GM19467 (cell line): ENCODE measurements around the gene RTF2.

Source experiments
- ATAC-seq: cut with Tn5 transposase; IDR thresholded peaks from one replicate; pipeline ENCODE4 v1.9.1; 2021; ENCODE audit warnings: mild to moderate bottlenecking, moderate library complexity; ENCODE audit not compliant: unreplicated experiment

The RTF2 gene, protein sequence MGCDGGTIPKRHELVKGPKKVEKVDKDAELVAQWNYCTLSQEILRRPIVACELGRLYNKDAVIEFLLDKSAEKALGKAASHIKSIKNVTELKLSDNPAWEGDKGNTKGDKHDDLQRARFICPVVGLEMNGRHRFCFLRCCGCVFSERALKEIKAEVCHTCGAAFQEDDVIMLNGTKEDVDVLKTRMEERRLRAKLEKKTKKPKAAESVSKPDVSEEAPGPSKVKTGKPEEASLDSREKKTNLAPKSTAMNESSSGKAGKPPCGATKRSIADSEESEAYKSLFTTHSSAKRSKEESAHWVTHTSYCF

DNA sequence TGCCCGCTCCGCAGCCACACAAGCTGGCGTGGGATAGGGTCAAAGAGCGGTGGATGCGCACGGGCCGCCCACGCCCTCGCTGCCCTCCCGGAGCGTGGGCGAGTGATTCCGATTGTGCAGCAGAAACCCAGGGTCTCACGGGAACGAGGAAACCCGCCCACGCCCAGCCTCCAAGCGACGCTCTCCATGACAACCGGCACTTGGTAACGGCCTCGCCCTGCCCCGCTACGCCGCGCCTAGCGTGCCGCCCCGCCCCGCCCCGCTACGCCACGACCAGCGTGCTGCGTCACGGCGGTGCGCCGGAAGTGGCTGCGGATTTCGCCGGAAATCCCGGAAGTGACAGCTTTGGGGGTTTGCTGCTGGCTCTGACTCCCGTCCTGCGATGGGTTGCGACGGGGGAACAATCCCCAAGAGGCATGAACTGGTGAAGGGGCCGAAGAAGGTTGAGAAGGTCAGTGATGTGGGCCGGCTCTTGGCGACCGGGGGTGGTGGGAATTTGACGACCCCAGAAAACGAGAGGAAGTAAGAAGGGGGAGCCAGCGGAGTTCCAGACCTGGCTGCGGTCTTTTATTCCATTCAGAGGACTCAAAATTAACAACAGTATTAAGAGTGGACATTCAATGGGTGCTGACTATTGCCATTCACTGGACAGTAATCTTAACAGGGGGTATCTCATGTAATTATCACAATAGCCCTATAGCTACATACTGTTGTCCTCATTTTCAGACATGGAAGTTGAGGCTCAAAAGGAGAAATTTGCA, at the start of gene RTF2:
Gene RTF2, plus strand, starts transcription at position 312 of the 761 bp plus-strand sequence. Its CDS starts 71 bp downstream, at position 383.
- peak; percentile 98 for ATAC-seq

DNA sequence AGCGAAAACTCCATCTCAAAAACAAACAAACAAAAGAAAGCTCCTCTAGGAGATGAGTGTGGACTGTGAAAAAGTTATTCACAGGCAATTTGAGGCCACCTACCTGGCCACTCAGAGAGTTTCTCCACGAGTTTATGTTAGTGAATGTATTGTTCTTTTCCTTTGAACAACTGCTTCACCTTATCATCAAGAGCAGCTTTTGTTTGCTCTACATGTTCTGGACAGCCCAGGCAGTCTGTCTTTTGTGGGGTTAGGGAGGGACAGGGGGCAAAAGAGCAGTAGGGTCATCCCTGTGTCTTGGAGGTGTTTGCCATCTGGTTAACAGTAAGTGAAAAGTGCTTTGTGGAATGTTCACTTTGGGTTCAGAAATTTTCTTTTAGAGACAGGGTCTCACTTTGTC, 48.4 kb upstream of the RTF2 start:
- ATAC-seq, result no peak

DNA sequence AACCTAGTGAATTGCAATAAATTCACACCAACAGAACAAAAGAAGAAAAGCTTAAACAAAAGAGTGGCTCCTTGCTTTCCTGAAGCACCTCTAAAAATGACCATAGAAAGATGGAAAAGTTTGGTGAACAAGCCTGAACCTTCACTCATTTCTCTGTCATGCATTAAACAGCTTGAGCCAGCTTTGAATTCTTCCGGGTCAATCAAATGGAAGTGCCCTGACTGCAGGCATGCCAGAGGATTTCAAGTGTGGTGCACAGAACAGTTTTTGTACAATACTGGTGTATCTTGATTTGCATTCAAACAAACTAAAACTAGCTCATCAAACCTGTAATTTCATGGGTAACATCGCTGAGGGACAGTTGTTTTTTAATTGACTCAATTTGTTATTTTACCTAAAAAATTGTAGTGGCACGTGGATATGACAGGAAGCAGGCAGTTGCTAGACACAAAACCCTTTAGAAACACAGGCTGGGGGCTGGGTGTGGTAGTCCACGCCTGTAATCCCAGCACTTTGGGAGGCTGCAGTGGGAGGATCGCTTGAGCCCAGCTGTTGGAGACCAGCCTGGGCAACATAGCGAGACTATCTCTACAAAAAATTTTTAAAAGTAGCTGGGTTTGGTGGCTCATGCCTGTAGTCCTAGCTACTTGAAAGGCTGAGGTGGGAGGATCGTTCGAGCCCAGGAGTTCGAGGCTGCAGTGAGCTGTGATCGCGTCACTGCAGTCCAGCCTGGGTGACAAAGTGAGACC, 47.3 kb upstream of the RTF2 start:
- no peak for ATAC-seq

DNA sequence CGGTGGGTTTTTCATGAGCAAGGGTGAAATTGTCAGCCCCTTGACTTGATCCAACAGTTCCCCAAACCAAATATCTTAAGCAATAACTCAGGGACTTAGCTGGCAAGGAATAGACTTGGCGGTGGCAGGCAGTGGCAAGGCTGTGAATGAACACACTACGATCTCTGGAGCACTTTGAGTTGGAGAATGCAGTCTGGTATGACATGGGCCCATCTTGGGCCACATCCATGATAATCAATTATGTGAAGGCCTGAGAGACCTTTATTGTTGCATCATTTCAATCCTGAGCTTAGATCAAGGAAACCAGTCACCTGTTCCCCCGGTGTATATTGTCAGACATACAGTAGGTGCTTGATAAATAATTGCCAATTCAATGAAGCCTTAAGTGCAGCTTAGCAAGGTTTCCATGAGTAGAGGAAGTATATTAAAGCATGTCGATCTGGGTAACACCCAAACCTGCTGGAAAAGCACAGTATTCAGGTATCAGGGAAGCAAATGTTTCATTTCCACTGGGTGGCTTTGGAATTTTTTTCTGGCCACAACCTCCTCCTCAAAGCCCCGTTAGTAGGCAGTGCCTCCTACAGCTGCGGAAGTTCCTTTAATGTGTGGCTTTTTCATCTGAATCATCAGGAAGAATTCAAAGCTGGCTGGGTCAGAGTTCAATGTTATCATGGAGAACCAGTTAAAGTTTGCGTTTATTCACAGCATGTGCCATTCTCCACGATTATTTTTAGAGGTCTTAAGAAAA, 46.2 kb upstream of the RTF2 start:
- ATAC-seq, result no peak

DNA sequence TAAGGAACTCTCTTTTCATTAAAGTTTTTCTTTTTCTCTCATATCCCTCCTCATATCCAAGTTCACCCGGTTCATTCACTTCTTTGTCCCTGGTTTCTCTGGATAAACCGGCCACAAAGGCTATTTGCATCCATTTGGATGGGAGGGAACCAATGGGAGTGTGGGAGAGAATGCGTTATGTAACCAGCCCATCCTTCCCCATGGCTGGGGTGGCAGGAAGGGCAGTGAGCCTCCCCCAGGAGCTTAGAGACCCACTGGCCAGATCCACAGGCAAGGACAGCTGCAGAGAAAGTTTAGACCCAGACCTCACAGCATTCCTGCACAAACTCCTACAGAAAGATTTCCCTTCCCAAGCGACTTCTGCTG, 45.6 kb upstream of the RTF2 start:
- no peak for ATAC-seq

DNA sequence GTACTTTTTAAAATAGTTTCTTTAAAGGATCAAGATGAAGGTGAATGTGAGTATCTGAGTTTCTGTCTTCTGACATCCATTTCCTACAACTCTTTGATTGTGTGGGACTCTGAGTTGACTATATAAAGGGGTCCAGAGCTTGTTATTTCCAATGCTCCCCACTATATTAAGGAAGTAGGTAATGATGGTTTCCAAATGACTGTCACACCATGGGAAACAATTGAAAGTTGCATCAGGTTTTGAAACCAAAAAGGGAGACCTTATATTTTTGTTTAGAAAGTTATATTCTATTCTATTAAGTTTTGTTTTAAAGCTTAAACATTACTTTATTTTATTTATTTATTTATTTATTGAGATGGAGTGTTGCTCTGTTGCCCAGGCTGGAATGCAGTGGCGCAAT, 45.2 kb upstream of the RTF2 start:
- ATAC-seq, result no peak

DNA sequence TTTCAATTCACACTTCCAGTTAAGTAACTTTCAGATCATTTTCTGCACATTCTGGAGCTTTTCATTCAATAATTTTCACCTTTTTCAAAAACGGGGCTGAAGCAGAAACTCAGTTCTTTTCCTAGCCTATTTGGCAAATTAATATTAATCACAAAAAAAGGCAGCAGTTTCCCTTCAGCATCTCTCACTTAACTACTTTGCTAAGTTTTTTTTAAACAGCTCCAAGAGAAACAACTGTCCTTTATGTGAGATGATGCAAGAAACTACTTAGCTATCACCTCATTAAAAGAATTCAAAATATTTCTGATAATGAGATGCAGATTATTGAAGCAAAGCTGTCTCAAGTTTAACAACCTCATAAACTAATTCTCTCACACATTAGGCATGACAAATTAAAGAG, 44.5 kb upstream of the RTF2 start:
- no peak for ATAC-seq

DNA sequence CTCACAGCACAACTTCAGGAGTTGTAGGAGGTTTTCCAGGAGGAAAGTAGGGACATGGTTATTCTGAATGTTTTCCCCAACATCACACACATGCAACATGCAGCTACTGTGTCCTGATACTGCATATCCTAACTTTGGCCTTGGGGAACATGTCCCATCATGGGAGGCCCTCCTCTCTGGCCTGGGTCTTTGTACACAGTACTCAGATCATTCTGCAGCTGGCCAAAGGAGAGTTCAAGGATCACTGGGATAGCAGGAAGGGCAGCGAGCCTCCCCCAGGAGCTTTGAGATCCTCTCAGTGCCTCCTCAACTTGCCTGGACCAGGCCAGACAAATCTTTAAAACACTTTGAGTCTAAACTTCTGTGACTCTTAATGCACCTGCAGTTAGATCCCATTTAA, 43.5 kb upstream of the RTF2 start:
- ATAC-seq, result no peak

DNA sequence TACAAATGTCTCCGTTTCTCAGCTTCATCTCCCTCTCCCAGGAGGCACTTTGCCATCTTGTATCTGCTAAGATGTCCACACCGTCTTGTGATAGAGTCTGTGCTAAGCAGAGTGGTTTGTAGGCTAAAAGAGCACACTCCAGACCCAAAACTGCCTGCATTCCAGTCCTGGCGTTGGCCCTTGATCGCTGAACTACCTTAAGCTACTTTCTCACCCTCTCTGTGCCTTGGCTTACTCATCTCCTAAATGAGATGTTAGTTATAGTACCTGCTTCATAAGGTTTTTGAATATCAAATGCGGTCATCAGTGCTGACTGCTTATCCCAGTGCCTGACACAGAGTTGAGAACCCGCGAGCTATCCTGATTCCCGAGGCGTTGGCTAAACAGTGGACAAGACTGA, 42.4 kb upstream of the RTF2 start:
- no peak for ATAC-seq

DNA sequence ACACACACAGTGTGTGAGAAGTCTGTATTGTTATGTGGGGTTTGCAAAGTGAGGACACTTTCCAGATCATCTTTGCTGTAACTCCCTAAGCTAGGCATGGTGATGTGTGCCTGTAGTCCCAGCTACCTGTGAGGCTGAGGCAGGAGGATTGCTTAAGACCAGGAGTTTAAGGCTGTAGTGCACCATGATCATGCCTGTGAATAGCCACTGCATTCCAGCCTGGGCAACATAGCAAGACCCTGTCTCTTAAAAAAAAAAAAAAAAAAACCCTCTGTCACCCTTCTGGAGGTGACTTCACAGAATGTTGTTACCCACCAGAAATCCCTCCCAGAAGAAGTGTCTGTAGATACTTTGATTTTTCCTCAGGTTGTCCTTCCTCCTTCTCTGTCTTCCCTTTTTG, 41.5 kb upstream of the RTF2 start:
- ATAC-seq, result no peak

DNA sequence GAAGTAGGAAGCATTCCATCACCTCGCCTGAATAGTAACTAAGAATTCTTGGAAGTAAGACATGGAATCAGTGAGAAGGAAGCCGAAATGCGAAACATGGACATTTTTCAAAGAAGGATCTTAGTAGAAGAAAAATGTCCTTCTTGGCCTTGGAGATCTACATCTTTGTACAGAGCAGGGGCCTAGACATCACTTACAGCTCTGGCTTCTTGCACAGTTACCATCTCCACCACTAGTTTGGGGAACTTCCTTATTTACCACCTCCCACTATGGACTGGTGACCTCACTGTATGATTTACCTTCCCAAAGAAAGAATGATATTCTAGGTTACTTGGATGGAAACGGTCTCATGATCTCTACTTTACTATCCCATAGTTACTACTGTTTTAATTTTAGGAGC, 40.6 kb upstream of the RTF2 start:
- no peak for ATAC-seq

DNA sequence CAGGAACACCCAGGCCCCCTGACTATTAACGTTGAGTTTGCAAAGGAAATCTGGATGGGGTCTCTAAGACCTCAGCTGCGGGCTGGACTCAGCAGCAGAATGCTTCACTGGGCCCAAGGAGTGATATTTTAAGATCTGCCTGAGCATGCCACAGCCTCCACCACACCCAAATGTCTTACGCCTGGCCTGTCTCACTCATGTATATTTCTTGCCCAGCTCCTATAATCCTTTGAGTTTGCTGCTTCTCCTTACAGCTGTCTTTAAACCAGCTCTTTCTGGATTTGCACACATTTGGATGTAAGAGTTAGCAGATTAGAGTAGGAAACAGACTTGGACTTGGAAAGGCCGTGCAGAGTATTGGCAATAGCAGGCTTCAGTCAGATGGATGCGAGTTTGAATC, 40.0 kb upstream of the RTF2 start:
- no peak for ATAC-seq

DNA sequence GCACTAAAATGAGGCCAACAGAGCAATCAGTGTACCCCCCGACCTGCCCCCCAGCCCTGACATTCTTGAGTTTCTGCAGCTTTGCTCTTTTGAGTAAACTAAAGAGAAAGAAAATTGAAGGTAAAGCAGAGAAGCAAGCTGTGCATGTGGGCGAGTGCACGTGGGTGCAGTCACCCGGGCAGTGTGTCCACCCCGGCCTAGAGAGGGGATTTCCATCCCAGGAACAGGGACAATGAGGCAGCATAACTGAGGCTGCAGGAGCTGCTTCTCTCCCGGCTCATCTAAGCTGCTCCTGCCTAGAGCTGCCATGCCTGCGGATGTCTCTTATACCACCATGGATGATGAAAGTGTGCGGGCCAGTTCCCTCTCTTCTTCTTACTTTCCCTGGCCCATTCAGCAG, 39.5 kb upstream of the RTF2 start:
- no peak for ATAC-seq

DNA sequence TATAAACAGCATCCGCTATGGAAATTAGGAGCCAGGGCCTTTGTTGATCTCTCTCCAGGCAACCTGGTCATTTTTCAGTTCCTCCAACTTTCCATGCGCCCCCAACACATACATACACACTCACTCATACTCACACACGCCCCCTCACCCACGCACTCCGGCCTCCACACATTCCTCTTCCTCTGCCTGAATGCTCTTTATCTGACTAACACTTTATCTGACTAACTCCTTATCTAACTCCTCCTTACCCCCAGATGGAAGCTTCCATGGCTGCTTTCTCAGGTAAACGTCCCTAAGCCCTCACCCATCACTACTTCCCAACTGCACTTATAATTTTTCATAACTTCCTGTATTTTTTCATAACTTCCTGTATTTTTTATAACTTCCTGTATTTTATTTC, 38.9 kb upstream of the RTF2 start:
- no peak for ATAC-seq

DNA sequence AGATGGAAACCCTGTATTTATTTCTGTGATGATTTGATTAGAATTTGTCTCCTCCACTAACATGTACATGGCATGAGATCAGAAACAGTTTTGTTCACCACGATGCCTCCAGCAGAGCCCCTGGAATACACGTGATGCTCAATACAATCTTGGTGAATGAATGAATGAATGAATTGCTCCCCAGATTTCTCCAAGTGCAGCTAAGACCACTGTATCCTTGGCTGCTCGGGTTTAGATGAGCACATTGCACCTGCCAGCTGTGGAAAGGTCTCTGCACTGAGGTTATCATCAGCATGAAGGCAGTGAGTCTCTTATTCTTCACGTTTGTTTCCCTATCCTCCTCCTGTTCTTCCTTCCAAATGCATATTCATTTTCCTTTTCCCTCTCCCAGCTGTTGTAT, 38.5 kb upstream of the RTF2 start:
- ATAC-seq, result no peak

DNA sequence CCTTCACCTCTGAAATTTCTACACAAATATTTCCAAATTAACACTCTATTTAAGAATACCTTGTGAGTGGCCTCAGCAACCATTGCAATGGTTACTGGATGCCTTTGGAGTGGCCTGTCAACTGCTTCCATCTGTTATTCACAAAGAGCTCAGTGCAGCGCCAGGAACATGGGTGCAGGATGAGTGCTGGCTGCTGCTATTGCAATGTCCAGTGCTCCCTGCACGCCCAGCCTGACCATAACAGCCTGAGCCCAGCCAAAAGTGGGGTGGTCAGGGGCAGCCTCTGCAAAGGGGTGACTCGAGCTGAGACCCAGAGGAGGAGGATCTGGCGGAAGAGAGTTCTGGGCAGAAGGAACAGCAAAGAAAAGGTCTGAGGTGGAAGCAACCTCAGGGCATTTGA, 38.0 kb upstream of the RTF2 start:
- no peak for ATAC-seq

DNA sequence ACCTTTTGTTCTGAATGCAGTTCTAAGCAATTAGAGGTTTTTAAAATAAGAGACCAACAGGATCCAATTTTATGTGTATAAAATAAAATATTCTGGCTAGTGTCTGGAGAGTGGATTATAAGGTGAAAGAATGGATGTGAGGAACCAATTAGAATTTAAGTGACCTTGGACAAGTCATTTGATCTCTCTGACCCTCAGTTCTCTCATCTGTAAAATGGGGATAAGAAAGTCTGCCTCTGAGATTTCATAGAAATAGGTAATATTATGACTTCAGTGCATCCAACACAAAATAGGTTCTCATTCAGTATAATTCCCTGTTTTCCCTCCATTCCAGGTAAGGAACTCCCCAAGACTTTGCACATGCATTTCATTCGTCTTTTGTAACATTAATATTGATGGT, 37.5 kb upstream of the RTF2 start:
- ATAC-seq, result no peak

DNA sequence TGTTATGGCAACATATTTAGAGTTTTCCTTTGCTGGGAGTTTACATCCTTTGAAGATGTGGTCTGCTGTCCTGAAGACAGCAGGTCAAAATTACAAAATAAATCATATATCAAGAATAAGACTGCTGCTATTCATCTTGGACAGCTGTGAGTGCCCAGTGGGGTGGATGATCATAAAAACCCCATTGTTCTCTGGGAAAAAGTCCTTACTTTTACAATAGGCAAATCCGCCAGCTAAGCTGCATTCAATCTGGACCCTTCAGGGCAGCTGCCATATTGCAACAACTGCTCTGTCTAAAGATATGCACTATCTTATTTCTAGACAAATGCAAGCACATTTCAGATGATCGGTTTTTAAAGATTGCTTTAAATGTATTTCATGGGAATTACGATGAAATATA, 37.0 kb upstream of the RTF2 start:
- no peak for ATAC-seq

DNA sequence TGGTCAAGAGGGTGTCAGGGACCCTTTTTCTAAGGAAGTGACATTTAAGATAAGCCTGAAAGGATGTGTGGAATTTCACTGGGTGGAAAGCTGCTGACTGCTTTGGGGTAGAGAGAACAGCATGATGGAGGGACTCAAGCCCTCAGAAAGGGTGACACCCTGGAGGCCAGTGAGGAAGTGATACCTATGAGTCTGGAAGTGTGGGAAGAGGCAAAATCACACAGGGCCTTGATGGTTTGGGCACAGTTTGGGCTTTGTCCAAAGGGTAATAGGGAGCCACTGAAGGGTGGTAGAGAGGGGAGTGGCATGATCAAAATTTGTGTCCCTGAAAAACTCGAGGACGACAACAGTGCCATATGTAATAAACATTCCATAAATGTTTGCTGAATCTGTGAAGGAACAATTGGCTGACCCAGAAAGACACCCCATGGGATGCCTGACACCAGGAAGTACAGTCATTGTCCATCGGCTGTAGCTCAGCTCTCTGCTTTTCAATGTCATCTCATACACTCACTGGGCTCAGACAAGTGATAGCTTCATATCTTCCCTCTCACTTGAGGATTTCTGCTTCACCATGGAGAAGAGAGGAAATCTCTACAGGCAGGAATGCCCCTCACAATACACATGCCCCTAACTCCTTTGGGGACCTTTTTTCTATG, 35.1 kb upstream of the RTF2 start:
- no peak for ATAC-seq

DNA sequence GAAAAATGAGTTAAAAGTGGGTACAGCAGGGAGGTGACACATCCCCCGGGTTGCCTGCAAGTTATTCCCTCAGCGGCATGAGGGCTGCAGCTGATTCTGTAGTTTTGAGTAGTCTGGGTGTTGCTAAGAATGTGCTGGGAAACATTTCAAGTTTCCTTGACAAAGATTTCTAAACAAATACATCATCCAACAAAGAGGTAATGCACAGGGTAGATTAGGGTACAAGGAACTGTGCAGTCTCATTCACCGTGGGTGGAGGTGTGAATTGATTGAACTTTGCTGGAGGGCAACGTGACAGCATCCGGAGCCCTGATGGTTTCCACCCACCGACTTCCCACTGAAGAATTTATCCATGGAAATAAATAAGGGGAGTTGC, 34.6 kb upstream of the RTF2 start:
- no peak for ATAC-seq
